ENCODE results near the gene CLEC2L. TPM values are rescaled to one million over a fixed set of nuclear protein-coding genes. Genes with fewer than 3 reads are reported as not detected.

CLEC2L gene
- total RNA-seq, 5 donors from 2014 or later (not counting 1 experiment from before 2014, with no cell fraction given): not detected

DNA sequence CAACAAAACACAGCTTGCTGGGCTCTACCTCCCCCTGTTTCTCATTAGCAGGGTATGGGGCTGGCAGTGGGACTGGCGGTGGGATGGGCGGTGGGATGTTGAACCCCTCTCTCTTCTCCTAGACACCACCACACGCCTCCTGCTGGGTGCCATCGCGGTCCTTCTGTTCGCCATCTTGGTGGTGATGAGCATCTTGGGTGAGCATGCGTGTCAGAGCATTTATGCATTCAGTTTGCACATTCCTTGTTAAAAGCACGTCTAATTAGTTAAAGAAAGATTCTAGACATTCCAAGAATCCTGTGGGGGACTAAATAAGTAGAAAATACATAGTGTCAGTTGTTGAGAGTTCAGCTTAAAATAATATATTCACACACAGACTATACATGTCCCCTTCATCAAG is 12.7 kb downstream of the CLEC2L start:
- H3K4me3 ChIP-seq (ENCODE audit: control insufficient read depth in 1 of 2, extremely low read depth in 1 of 2, low read length in 1 of 2): no peak overlapping the region
- no peaks in the 10 kb centered on the region for H3K4me1 ChIP-seq (ENCODE audit: control insufficient read depth in 1 of 2, extremely low read depth in 1 of 2, insufficient read depth in 2 of 2, low read length in 2 of 2)
- H3K27ac ChIP-seq (ENCODE audit: low read length): no peak overlapping the region
- WGBS (ENCODE audit: insufficient coverage): no CpG with 5 or more reads among the region's 8 CpGs
- no peak overlapping the region for H3K27ac Mint-ChIP-seq
- CTCF ChIA-PET: no interaction called here
- no peaks in the 10 kb centered on the region for H3K4me1 Mint-ChIP-seq
- no peaks in the 10 kb centered on the region for H3K36me3 Mint-ChIP-seq
- ATAC-seq (replicated peaks in 1 of 4) (no peak), DNase-seq (no peak)
- no peaks in the 10 kb centered on the region for H3K9me3 Mint-ChIP-seq
- H3K36me3 ChIP-seq (ENCODE audit: control insufficient read depth in 2 of 2, extremely low read depth in 1 of 2, insufficient read depth in 1 of 2, low read length in 1 of 2): no peaks in the 10 kb centered on the region
- POLR2A ChIA-PET: no interaction called here
- H3K9me3 ChIP-seq: no peaks in the 10 kb centered on the region
- no peak overlapping the region for H3K4me3 Mint-ChIP-seq
- peaks cover 3 to 10% of the 10 kb centered on the region in 2 donors for H3K27me3 Mint-ChIP-seq
- peaks cover 0 to 8% of the 10 kb centered on the region in 2 experiments for H3K27me3 ChIP-seq (replicated peaks in 1 of 2; ENCODE audit: control insufficient read depth in 2 of 2, extremely low read depth in 1 of 2, insufficient read depth in 2 of 2, low read length in 1 of 2)

DNA sequence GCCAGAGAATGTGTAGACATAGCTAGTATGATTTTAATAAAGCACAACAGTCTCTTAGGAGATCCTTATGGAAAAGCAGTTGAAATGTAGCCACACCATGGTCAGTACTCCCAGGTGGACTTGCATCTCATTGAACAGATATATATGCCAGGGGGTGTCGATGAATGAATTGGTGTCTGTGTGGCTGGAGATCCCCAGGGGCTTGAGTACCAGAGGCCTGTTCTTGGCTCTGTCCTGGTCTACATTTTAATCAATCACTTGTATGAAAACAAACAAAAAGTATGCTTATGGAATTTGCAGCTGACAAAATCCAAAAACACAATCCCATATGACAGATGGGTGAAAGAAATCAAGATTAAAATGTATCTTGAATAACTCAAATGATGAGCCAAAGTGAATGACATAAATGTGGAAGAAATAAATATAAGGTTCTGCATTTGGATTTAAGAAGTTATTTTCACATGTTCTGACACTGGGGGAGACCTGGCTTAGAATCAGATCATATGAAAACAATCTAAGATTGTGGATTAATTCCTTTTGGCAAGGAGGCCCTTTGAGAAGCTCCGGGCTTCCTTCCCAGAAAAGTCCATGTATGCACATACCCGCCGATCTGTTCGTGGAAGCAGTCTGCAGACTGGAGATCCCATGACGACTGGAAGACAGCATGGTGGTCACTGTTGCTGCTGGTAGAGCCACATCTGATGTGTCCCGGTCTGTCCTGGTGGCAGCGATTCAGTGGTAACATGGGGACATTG is 15.6 kb downstream of the CLEC2L start:
- Mint-ChIP-seq H3K4me1 (no peaks in the 10 kb centered on the region), H3K27ac (no peak overlapping the region), H3K9me3 (no peaks in the 10 kb centered on the region), H3K4me3 (no peak overlapping the region), H3K27me3 (peaks cover under 1 to 2% of the 10 kb centered on the region in 2 donors), H3K36me3 (no peaks in the 10 kb centered on the region)
- no peaks in the 10 kb centered on the region for H3K4me1 ChIP-seq (ENCODE audit: control insufficient read depth in 1 of 2, extremely low read depth in 1 of 2, insufficient read depth in 2 of 2, low read length in 2 of 2)
- H3K27ac ChIP-seq (ENCODE audit: low read length): no peak overlapping the region
- no peak for DNase-seq
- no peaks in the 10 kb centered on the region for H3K36me3 ChIP-seq (ENCODE audit: control insufficient read depth in 2 of 2, extremely low read depth in 1 of 2, insufficient read depth in 1 of 2, low read length in 1 of 2)
- no peak overlapping the region for H3K4me3 ChIP-seq (ENCODE audit: control insufficient read depth in 1 of 2, extremely low read depth in 1 of 2, low read length in 1 of 2)
- no peak for ATAC-seq (replicated peaks in 1 of 4)
- WGBS (ENCODE audit: insufficient coverage): 93% methylated on average over 8 of the region's 8 CpGs
- no peaks in the 10 kb centered on the region for H3K9me3 ChIP-seq
- ChIA-PET POLR2A (no interaction called here), CTCF (no interaction called here)
- H3K27me3 ChIP-seq (replicated peaks in 1 of 2; ENCODE audit: control insufficient read depth in 2 of 2, extremely low read depth in 1 of 2, insufficient read depth in 2 of 2, low read length in 1 of 2): peaks cover 0 to 18% of the 10 kb centered on the region in 2 experiments

DNA sequence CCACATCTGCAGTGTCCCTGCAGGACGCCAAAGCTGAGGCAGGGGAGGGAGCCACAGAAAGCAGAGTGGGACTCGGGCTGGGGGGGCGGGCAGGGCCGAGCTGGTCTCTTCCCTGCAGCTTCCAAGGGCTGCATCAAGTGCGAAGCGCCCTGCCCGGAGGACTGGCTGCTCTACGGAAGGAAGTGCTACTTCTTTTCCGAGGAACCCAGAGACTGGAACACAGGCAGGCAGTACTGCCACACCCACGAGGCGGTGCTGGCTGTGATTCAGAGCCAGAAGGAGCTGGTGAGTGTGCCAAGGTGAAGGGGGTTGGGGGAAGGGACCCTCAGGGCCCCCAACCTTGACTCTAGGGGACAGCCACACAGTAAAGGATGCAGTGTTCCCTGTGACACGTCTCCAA is 16.7 kb downstream of the CLEC2L start:
- WGBS (ENCODE audit: insufficient coverage): 78% methylated on average over 12 of the region's 12 CpGs
- H3K27me3 Mint-ChIP-seq: peaks cover 0 to 2% of the 10 kb centered on the region in 2 donors
- H3K9me3 ChIP-seq: no peaks in the 10 kb centered on the region
- H3K27me3 ChIP-seq (replicated peaks in 1 of 2; ENCODE audit: control insufficient read depth in 2 of 2, extremely low read depth in 1 of 2, insufficient read depth in 2 of 2, low read length in 1 of 2): peaks cover 0 to 21% of the 10 kb centered on the region in 2 experiments
- no peaks in the 10 kb centered on the region for H3K4me1 Mint-ChIP-seq
- H3K4me3 Mint-ChIP-seq: no peak overlapping the region
- no peak overlapping the region for H3K27ac ChIP-seq (ENCODE audit: low read length)
- ChIA-PET CTCF (no interaction called here), POLR2A (no interaction called here)
- DNase-seq (no peak), ATAC-seq (replicated peaks in 1 of 4) (no peak)
- H3K9me3 Mint-ChIP-seq: no peaks in the 10 kb centered on the region
- no peaks in the 10 kb centered on the region for H3K4me1 ChIP-seq (ENCODE audit: control insufficient read depth in 1 of 2, extremely low read depth in 1 of 2, insufficient read depth in 2 of 2, low read length in 2 of 2)
- no peaks in the 10 kb centered on the region for H3K36me3 Mint-ChIP-seq
- H3K27ac Mint-ChIP-seq: no peak overlapping the region
- no peaks in the 10 kb centered on the region for H3K36me3 ChIP-seq (ENCODE audit: control insufficient read depth in 2 of 2, extremely low read depth in 1 of 2, insufficient read depth in 1 of 2, low read length in 1 of 2)
- no peak overlapping the region for H3K4me3 ChIP-seq (ENCODE audit: control insufficient read depth in 1 of 2, extremely low read depth in 1 of 2, low read length in 1 of 2)

DNA sequence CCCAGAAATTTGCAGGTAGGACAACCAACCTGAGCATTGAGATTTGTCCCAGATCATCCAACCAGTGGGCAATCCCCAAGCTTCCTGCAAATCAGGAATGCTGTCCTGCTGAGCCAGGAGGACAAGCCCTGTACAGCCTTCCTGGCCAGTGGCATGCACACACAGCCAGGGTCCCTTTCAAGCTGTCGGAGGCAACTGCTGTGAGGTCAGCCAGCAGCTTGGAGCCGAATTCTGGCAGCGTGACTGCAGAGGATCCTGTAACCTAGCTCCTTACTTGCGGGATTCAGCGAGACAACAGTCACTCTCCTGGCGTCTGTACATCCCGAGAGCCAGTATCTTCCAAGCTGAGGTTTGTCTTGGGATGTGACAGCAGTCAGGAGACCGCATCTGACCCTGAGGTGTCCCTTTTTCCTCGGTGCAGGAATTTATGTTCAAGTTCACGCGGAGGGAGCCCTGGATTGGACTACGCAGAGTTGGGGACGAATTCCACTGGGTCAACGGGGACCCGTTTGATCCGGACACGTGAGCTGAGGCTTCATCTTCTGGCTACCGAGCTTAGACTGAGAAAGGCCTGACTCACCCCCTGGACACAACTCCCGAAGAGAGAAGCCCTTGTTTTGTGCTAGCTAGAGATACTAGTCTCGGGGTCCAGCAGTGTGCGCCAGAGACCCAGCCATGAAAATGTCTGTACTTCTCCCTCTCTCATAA is 18.3 kb downstream of the CLEC2L start:
- 92% methylated on average over 21 of the region's 21 CpGs for WGBS (ENCODE audit: insufficient coverage)
- no peak overlapping the region for H3K4me3 ChIP-seq (ENCODE audit: control insufficient read depth in 1 of 2, extremely low read depth in 1 of 2, low read length in 1 of 2)
- H3K27me3 ChIP-seq (replicated peaks in 1 of 2; ENCODE audit: control insufficient read depth in 2 of 2, extremely low read depth in 1 of 2, insufficient read depth in 2 of 2, low read length in 1 of 2): peaks cover 0 to 16% of the 10 kb centered on the region in 2 experiments
- POLR2A ChIA-PET: no interaction called here
- Mint-ChIP-seq H3K9me3 (no peaks in the 10 kb centered on the region), H3K27me3 (no peaks in the 10 kb centered on the region), H3K27ac (no peak overlapping the region), H3K4me3 (no peak overlapping the region), H3K36me3 (no peaks in the 10 kb centered on the region), H3K4me1 (no peaks in the 10 kb centered on the region)
- DNase-seq (no peak), ATAC-seq (replicated peaks in 1 of 4) (no peak)
- CTCF ChIA-PET: no interaction called here
- H3K27ac ChIP-seq (ENCODE audit: low read length): no peak overlapping the region
- H3K4me1 ChIP-seq (ENCODE audit: control insufficient read depth in 1 of 2, extremely low read depth in 1 of 2, insufficient read depth in 2 of 2, low read length in 2 of 2): no peaks in the 10 kb centered on the region
- H3K36me3 ChIP-seq (ENCODE audit: control insufficient read depth in 2 of 2, extremely low read depth in 1 of 2, insufficient read depth in 1 of 2, low read length in 1 of 2): no peaks in the 10 kb centered on the region
- H3K9me3 ChIP-seq: no peaks in the 10 kb centered on the region

DNA sequence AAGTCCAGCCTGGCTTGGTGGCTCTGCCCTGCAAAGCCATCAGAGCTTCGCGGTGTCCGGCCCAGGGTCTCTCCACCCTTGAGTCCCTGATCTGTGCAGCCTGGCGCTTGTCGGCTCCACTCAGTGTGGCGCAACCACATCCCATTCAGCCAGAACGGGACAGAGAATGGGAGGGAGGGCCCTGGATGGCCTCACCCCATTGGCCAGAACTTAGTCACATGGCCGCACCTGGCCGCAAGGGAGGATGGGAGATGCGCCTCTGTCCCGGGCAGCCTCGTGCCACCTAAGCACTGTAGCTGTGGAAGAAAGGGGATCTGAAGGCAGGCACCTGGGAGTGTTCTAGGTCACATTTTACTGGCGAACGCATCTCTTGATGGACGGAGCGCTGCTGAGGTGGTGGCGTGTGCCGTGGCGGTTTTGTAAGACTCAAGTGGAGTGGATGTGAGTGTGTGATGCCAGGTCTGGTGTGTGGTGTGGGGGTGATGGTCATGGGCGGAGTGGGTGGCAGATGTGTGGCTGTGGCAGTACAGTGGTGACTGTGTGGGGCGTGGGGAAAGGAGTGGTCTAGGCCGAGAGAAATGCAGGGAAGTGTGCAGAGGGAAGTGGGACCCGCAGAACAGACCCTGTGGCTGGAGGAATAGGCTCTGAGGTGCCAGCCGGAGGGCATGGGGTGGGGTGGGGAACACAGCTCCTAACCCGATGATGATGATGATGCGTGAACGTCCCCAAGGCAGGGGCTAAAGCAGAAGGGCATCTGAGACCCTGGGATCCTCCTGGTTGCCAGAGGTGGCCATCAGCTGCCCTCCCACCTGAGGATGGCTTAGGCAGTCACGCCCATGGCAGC is 19.0 kb downstream of the CLEC2L start:
- Histone ChIP-seq H3K27ac (ENCODE audit: low read length) (no peak overlapping the region), H3K4me1 (ENCODE audit: control insufficient read depth in 1 of 2, extremely low read depth in 1 of 2, insufficient read depth in 2 of 2, low read length in 2 of 2) (no peaks in the 10 kb centered on the region), H3K27me3 (replicated peaks in 1 of 2; ENCODE audit: control insufficient read depth in 2 of 2, extremely low read depth in 1 of 2, insufficient read depth in 2 of 2, low read length in 1 of 2) (peaks cover 0 to 21% of the 10 kb centered on the region in 2 experiments), H3K4me3 (ENCODE audit: control insufficient read depth in 1 of 2, extremely low read depth in 1 of 2, low read length in 1 of 2) (no peak overlapping the region), H3K36me3 (ENCODE audit: control insufficient read depth in 2 of 2, extremely low read depth in 1 of 2, insufficient read depth in 1 of 2, low read length in 1 of 2) (no peaks in the 10 kb centered on the region), H3K9me3 (no peaks in the 10 kb centered on the region)
- ATAC-seq (replicated peaks in 1 of 4): no peak
- no peaks in the 10 kb centered on the region for H3K9me3 Mint-ChIP-seq
- H3K36me3 Mint-ChIP-seq: no peaks in the 10 kb centered on the region
- POLR2A ChIA-PET: interaction anchor here in 1 of 2 donors (0.7 kb wide), 1 partner anchor 898 kb away, joined by 5 read pairs; no protein-coding TSS in a partner anchor
- no peak overlapping the region for H3K4me3 Mint-ChIP-seq
- H3K27me3 Mint-ChIP-seq: no peaks in the 10 kb centered on the region
- no peaks in the 10 kb centered on the region for H3K4me1 Mint-ChIP-seq
- CTCF ChIA-PET: no interaction called here
- no peak for DNase-seq
- H3K27ac Mint-ChIP-seq: no peak overlapping the region
- WGBS (ENCODE audit: insufficient coverage): 87% methylated on average over 24 of the region's 28 CpGs

DNA sequence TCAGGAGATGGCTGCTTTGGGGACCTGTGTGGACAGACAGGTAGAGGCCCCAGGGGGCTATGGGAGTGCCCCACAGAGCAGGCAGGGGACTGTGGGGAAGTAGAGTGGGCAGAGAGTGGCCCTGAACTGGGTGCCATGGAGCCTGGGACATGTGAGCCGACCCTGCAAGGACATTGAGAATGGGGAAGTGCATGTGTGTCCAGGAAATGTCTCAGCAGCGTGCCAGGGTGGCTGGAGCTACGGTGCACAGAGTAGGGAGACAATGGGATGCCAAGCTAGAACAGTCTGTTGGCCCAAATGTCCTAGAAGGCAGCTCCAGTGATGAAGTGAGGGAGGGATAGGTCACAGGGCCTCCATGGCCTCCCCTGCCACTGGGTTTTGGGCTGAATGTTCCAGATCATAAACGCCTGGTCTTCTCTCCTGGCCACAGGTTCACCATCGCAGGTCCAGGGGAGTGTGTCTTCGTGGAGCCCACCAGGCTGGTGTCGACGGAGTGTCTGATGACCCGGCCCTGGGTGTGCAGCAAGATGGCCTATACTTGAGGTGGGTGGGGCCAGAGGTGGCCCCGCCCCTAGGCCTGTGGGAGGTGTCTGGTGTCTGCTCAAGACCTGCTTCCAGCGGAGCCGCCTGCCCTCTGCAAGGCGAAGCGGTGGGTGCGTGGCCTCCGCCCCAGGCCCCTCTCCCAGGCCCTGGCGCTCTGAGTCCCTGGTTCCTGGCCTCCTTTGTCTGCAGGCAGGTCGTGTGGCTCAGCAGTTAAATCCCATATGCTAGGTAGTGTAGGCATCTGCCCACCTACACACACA is 20.5 kb downstream of the CLEC2L start:
- Histone ChIP-seq H3K4me1 (ENCODE audit: control insufficient read depth in 1 of 2, extremely low read depth in 1 of 2, insufficient read depth in 2 of 2, low read length in 2 of 2) (no peaks in the 10 kb centered on the region), H3K27me3 (replicated peaks in 1 of 2; ENCODE audit: control insufficient read depth in 2 of 2, extremely low read depth in 1 of 2, insufficient read depth in 2 of 2, low read length in 1 of 2) (peaks cover 0 to 21% of the 10 kb centered on the region in 2 experiments), H3K36me3 (ENCODE audit: control insufficient read depth in 2 of 2, extremely low read depth in 1 of 2, insufficient read depth in 1 of 2, low read length in 1 of 2) (no peaks in the 10 kb centered on the region), H3K27ac (ENCODE audit: low read length) (no peak overlapping the region), H3K4me3 (ENCODE audit: control insufficient read depth in 1 of 2, extremely low read depth in 1 of 2, low read length in 1 of 2) (no peak overlapping the region), H3K9me3 (no peaks in the 10 kb centered on the region)
- ChIA-PET CTCF (no interaction called here), POLR2A (no interaction called here)
- Mint-ChIP-seq H3K4me3 (no peak overlapping the region), H3K27me3 (no peaks in the 10 kb centered on the region), H3K36me3 (no peaks in the 10 kb centered on the region), H3K27ac (no peak overlapping the region), H3K9me3 (no peaks in the 10 kb centered on the region), H3K4me1 (no peaks in the 10 kb centered on the region)
- WGBS (ENCODE audit: insufficient coverage): 76% methylated on average over 14 of the region's 18 CpGs
- DNase-seq (no peak), ATAC-seq (replicated peaks in 1 of 4) (no peak)

Data from T-cell (primary cell).